ENCODE data around the gene NLGN1.
"Not testable (repeated sequence)": the region's sequence is repeated elsewhere in the genome, so short reads cannot be mapped to it uniquely, and the experiment has no call there.

Gene NLGN1

DNA sequence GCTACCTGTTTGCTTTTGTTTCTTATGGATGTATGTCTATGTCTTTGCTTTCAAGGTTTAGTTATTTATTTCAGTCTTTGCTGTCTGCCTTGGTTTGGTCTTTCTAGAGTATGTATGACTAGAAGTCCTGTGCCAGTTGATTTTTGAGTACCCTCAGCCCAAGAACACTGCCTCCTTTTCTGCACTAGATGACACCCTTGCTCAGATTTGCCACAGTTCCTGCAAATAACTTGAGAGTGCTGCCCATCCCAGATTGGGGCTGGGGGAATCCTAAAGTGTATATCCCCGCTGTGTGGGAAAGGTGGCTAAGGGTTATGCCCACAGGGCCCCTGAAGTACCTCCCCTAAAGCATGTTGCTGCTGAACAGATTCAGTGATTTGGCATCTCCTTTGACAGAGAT is 32.0 kb downstream of the NLGN1 start:
- no peak for DNase-seq (ENCODE audit: low spot score)

DNA sequence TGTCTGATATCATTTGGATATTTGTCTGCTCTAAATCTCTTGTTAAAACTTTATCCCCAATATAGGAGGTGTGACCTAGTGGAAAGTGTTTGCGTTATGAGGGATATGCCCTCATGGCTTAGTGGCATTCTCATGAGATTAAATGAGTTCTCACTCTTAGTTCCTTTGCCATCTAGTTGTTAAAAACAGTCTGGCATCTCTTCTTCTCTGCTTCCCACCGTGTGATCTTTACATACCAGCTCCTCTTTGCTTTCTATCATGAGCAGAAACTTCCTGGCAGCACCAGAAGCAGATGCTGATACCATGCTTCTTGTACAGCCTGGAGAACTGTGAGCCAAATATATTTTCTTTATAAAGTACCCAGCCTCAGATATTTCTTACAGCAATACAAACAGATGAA is 33.0 kb downstream of the NLGN1 start:
- DNase-seq (ENCODE audit: low spot score) = no peak

DNA sequence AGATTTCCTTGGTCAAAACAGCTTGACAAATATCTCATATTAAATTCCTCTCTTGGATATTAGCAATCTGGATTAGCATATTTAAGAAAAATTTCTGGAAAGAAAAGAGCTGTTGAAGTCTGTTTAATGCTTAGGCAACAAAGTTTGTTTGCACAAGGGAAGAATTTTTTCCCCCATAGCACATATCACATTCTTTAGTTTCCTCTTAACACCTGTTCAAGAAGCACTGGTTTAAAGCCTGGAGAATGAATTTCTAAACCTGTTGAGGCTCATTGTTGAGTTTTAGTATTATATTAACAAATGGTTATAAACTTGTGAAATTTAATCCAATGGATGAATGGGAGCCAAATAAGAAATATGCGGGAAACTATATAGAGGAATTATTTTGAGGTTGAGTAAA is 41.5 kb downstream of the NLGN1 start:
- DNase-seq (ENCODE audit: low spot score) = no peak

DNA sequence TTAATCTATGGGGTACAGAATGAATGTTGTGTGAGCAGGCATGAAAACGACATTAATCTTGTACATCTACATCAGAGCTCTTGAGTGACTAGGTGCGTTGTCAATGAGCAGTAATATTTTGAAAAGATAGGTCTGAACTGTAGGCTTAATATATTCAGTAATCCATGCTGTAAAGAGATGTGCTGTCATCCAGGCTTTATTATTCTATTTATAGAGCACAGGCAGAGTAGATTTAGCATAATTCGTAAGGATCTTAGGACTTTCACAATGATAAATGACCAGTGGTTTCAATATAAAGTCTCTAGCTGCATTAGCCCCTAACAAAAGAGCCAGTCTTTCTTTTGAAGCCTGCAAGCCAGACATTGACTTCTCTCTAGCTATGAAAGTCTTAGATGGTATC is 43.0 kb downstream of the NLGN1 start:
- no peak for DNase-seq (ENCODE audit: low spot score)

DNA sequence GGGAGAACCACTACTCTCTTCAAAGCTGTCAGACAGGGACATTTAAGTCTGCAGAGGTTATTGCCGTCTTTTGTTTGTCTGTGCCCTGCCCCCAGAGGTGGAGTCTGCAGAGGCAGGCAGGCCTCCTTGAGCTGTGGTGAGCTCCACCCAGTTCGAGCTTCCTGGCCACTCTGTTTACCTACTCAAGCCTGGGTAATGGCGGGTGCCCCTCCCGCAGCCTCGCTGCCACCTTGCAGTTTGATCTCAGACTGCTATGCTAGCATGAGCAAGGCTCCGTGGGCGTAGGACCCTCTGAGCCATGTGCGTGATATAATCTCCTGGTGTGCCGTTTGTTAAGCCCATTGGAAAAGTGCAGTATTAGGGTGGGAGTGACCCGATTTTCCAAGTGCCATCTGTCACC is 54.0 kb downstream of the NLGN1 start:
- DNase-seq (ENCODE audit: low spot score) = not testable (repeated sequence)

DNA sequence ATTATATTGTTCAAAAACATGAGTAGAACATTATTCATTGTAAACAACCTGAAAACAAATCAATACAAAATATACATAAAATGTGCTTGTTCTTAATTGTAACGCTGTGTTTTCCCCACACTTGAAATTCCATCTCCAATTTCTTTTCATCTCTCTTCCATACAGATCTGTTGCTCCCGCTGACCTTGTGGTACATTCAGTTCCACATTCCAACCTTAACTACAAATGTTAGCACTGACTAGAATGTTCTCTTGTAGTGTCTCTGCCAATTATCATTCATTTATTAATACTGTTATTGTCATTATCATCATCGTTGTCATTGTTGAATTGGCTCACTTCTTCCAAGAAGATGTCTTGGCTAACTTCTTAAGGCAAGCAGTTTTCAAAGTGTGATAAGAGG is 65.7 kb downstream of the NLGN1 start:
- DNase-seq (ENCODE audit: low spot score) = no peak

DNA sequence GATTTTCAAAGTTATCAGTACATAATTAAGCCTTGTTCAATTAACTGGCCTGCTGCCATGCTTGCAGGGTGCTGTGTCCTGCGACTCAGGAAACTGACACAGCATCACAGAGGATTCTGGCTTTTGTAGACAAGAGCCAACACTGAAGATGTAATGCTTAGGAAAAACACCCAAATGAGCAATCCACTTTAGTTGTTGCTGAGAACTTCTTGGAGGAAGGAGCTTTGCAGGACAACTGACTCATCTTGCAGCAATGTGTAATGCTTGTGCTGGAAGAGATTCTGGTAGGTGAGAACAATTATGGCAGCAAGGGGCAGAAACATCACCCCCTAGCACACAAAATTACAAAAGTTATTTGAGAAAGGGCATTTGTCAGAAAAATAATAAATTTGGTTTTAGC is 67.6 kb downstream of the NLGN1 start:
- DNase-seq (ENCODE audit: low spot score) = no peak

DNA sequence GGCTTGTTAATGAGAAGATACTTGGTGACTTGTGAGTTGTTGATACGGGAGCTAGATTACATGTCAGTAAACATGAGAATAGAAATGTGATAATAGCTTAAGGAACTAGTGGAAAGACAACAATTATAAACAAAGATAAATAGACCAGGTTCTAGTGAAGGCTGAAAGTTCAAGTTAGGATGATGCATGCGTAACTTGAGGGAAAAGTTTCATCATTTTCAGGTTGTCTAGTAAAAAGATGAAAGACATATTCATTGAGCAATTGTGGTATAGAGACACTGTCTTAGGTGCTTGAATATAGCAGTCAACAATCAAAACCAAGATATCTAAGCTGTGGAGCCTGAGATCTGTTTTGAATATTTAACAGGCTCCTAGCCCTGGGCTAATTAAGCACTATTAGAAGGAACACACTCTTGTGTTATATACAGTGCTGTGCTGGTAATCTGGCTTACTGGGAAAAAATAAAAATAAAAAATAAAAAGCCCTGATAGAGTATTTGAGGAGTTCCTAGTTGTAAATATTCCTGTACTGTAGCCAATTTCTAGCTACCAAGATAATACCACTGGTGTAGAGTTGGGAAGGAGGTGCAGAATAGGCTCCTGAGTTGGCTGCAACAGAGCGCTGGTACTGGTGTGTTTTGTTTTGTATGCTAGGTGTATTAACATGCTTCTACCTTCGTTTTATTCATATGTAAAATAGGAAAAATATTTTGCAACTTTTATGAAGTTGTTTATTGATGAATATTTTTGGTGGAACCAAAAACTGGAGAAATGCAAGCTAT is 68.5 kb downstream of the NLGN1 start:
- no peak for DNase-seq (ENCODE audit: low spot score)

DNA sequence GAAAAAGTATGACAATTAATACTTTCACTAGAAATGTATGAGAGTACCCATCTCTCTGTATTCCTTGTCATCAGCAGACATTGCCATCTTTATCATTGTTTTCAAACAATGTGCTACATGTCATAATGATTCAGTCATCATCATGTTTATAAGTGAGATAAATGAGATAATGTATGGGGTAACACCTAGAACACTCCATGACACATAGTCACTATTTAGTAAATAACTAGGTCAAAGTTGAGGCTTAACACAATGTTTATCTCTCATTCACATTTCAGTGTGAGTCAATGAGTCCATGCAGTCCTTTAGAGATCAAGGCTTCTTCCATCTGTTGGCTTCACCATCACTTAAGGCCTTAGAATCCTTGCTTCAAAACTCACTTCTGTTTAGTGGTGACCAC is 70.0 kb downstream of the NLGN1 start:
- no peak for DNase-seq (ENCODE audit: low spot score)

DNA sequence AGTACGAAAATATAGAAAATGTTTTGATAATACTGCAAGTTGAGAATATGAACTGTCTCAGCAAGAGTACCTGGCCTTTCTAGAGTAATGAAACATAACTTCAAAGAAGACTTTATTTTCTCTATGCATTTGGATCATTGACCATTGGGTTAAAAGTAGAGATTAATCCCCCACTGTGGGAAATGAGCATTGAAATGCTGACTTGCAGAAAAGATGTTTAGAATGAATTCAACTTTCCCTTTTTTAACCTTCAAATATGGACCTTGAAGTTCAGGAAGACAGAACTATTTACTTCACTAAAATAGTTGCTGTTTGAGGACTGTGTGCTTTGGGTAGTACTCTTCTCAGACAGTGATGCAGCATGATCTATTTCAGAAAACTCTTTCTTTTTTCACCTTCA is 75.7 kb downstream of the NLGN1 start:
- DNase-seq (ENCODE audit: low spot score) = no peak

DNA sequence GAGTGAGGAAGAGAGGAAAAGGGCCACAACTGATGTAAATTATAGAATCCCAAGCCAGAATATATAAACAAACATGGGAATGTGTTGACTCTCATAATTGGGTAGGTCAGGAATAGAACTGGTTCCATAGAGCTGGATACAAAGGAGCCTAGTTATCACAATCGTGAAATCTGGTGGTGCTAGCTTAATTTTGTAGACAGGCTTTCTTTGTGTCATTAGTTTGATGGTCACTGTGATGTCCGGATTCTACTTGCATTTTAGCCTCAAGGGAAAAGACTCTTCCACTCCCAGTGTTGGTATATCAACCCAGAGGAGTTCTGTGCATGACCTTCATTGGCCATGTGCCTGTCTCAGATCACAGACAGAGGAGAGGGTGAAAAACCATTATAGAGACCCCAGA is 81.8 kb downstream of the NLGN1 start:
- DNase-seq (ENCODE audit: low spot score) = no peak

DNA sequence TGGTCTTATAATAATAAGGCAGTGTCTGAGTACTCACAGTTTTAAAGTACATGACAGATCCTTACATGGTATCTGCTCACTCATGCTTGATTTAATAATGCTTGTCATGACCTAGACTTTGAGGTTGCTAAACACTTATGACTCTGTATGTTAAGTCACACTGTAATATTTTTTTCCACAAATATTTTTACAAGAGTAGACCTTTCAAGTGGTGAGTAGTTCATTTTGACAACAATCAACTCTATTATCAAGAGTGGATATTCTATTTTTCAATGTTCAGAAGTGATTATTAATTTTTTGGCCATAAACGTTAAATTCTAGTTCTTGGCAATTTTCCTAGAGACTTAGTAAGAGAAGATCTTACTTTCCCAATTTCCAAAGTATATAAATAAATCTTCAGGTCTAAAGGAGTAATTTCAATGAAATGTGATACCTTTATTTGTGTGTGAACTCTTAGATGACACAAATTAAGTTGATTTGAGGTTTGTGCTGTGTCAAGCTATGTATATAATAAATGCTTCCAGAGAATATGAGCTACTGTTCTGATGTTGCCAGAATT is 104.5 kb downstream of the NLGN1 start:
- DNase-seq (ENCODE audit: low spot score) = no peak

DNA sequence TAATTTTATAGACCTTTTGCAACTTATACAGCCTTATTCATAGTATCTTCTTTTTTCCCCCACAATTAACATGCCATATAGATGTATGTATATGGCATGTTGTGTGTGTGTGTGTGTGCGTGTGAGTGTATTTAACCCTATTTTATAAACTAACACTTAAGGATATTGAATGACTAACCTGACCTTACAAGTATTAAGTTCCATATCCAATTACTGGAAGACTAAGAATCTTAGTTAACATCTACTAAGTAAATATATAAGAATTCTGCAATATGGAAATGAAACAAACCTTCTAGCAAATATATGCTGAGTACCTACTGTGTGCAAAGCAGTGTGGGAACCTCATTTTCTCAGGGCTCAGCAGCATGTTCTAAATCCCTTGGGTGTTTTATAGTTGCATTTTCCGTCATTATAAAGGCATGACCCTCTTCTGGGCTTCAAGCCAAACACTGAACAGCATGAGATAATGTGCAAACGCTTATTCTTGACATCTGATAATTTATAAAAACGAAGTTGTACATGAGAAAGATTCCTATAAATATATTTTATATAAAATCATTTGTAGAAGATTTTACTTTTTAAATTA is 105.5 kb downstream of the NLGN1 start:
- DNase-seq (ENCODE audit: low spot score) = no peak

DNA sequence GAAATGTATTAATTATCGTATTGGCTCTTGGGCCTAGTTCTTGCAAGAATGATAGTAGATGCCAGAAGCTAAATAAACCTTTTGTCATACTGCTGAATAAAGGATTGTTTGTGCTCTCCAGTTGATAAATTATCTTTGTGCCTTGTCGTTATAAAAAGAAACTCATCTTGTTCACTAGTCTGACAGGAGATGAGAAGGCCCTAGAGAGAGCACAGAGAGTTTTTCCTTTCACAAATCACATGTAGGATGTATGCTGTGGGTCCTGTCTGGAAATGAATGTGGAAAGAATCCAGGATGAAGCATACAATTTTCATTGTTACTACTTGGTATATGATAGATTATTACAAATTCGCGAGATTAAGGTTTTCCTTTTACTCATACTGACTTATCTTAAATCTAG is 113.0 kb downstream of the NLGN1 start:
- no peak for DNase-seq (ENCODE audit: low spot score)

DNA sequence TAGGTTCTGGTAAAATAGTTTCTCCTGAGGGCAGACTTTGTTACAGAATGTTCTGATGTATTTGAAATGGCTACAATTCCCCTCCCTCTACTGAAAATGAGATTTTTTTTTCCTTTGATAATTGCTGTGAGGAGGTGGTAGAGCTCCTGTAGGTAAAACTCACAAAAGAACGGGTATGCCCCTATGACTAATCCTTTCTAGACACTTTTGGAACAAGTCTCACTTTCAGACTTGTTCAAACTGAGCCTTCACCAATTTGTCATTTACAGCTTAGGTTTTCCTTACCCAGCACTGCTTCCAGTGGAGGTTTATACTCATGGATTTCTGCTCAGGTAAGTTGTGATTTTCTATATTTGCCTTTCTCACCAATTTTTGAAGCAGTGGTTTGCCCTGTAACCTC is 115.6 kb downstream of the NLGN1 start:
- DNase-seq (ENCODE audit: low spot score) = no peak

DNA sequence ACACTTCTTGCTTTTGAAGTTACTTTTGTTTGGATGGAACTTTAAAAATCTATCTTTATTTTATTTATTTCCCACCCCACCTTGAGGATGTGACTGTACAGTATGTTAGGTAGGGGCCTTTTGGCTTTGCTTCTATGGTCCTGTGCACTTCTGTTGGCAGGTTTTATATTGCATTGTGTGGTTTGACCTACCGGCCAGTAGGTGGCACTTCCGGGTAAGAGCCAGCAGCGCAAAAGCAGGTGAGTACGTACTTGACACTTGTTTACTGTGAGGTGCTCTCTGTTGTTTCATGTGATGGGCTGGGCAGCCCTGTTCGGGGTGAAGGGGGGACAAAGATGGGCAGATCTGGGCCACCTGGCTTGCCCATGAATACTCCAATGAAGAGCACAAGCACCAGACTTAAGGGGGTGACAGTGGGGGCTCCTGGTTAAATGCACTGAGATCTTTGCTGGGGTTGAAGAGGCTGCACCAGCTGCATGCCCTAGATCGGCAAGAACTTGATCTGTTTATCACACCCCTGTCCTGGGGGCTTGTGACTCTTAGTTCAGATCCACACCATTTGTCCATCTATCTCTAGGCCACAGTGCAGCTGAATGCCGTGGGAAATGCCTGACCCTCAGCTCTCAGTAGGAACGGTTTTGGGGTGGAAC is 131.6 kb downstream of the NLGN1 start:
- DNase-seq (ENCODE audit: low spot score) = peak; percentile 25

DNA sequence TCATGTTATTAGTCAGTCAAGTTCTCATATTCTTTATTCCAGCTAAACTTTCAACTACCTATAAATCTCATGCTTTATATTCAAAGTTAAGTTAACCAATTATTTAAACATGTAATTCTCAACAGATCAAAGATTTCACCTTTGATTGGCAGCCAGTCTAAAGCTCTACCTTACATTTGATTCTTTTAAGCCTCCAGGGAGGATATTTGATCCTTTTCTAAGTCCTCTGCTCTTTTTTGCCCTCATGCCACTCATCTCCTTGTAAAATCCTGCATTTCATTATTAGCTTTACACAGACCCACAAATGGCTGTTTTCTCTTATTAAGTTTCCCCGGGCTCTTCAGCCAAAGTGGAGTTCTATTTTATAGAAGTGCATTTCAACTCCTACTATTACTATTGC is 134.1 kb downstream of the NLGN1 start:
- DNase-seq (ENCODE audit: low spot score) = no peak

DNA sequence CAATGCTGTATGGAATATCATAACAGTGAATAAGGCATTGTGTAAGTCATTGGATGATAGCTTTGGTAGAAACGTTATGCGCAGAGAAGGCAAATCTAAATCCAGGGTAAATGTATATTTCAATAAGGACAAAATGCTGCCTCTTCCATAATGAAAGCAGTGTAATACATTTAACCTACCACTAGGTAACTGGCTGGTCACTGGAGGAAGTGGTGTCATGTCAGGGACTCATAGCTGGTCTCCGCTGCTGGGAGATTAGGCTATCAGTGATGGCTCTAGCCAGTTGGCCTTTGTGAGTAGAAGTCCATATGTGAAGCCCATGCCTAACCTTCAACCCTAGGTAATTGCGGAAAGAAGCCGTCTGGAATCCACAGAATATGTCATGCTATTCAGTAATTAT is 140.9 kb downstream of the NLGN1 start:
- no peak for DNase-seq (ENCODE audit: low spot score)

DNA sequence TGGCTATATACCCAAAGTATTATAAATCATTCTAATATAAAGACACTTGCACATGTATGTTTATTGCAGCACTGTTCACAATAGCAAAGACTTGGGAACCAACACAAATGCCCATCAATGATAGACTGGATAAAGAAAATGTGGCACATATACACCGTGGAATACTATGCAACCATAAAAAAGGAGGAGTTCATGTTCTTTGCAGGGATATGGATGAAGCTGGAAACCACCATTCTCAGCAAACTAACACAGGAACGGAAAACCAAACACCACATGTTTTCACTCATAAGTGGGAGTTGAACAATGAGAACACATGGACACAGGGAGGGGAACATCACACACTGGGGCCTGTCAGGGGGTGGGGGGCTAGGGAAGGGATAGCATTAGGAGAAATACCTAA is 148.0 kb downstream of the NLGN1 start:
- not testable (repeated sequence) for DNase-seq (ENCODE audit: low spot score)

DNA sequence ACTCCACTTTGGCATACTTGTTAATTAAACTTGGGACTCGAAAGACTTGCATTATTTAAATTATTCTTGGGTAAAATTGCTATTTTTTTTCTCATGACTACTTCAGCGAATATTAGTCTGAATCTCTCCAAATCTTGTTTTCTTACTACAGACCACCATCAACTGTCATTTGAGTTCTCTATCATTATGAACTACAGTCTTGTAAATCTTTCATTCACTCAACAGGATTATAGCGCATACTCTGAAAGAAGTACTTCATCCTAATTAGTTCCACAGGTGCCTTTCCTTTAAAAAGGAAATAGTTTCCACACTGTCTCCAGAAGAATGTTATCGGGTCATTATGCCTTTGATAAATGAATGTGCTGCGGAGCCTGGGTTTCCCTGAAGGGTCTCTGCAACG is 149.5 kb downstream of the NLGN1 start:
- no peak for DNase-seq (ENCODE audit: low spot score)

DNA sequence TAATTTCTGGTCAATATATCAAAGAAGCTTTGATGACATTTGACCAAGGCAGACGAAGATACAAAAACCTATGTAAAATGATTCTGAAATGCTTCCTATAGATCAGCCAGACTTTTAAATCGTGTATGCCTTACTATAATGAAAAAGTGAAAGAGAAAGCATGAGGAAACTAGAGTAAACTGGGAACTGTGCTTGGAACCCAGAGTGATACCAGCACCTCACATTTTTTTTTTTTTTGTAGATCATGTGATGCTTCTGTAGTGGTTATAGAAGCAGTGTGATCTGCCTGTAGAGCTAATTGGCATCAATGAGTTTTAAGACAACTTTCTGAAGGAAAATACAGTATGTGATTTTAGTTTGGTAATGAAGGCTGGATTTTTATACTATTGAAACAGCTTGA is 150.7 kb downstream of the NLGN1 start:
- no peak for DNase-seq (ENCODE audit: low spot score)

DNA sequence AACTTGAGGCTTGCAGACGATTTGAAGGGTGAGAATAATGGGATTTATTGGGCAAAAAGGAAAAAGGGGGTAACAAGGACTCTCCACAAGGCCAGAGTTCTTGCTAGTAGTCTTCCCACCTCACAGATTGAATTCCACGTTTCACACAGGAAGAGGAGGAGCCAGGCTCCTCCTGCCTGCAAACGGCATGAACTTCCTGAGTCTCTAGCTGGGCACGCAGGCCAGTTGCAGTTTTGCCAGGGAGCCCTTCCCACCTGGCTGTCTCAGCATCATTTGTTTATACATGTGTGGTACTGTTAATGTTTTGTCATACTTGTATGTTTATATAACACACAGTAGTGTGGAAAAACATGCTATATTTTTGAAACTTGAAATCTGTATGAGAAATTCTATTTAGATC is 155.0 kb downstream of the NLGN1 start:
- DNase-seq (ENCODE audit: low spot score) = no peak

DNA sequence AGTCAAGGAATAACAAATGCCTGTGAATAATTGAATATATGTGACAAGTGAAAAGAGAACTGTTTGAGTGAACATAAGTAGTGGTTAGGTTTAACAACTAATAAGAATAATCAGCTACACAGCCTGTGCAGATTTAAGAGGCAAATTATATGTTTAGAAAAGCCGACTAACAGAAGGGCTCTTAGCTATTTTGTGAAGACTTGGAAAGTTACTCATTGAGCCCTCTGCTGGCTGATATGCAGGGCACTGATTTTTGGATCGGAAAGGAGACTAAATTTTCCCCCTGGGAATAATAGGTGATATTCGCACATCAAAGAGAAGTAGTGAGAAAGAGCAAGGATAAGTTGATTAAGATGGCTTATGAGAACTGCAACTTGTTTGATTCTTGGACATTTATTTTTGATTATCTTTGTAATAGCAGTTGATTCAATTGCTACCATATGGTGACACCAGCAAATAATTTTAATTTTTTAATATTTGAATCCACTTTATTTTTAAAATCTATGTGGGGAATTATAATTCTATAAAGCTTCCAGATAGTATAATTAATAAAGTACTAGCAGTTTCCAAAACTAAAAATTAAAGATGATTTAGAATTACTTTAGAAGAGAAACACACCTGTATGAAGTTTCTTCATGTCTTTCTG is 156.2 kb downstream of the NLGN1 start:
- DNase-seq (ENCODE audit: low spot score) = no peak
